NB4 (cell line): Measurements from ENCODE around the gene ZBTB7B.

ENCODE experiments used
- DNase-seq: peaks from one replicate; pipeline ENCODE4 v3.0.0; 2010; ENCODE audit warnings: low read depth
- H3K4me3 ChIP-seq: one replicate; pipeline ENCODE4 v1.5.1; 2011; ENCODE audit warnings: mild to moderate bottlenecking, low read depth, low read length, moderate library complexity
- MAX ChIP-seq: IDR thresholded peaks from 2 replicates; pipeline ENCODE4 v1.6.1; 2011; ENCODE audit warnings: low read depth, low read length
- MYC ChIP-seq: IDR thresholded peaks from 2 replicates; pipeline ENCODE4 v1.6.1; 2011; ENCODE audit warnings: low read depth, low read length
- POLR2A ChIP-seq: IDR thresholded peaks from 2 replicates; pipeline ENCODE4 v1.6.1; 2011; ENCODE audit warnings: mild to moderate bottlenecking; ENCODE audit not compliant: insufficient read length; ENCODE audit errors: extremely low read depth
- TF ChIP-seq, protein P1 (sequence below): IDR thresholded peaks from one replicate; pipeline ENCODE4 v1.5.1; 2012; ENCODE audit warnings: low read depth, low read length

Gene ZBTB7B

GRCh38 chr1:155063550-155064110, 61.0 kb downstream of the ZBTB7B start, which contains the start of gene EFNA4:
Gene EFNA4, plus strand, starts transcription at chr1:155063740. Its CDS starts 84 bp downstream, at chr1:155063824.
- TF ChIP-seq, protein P1, sequence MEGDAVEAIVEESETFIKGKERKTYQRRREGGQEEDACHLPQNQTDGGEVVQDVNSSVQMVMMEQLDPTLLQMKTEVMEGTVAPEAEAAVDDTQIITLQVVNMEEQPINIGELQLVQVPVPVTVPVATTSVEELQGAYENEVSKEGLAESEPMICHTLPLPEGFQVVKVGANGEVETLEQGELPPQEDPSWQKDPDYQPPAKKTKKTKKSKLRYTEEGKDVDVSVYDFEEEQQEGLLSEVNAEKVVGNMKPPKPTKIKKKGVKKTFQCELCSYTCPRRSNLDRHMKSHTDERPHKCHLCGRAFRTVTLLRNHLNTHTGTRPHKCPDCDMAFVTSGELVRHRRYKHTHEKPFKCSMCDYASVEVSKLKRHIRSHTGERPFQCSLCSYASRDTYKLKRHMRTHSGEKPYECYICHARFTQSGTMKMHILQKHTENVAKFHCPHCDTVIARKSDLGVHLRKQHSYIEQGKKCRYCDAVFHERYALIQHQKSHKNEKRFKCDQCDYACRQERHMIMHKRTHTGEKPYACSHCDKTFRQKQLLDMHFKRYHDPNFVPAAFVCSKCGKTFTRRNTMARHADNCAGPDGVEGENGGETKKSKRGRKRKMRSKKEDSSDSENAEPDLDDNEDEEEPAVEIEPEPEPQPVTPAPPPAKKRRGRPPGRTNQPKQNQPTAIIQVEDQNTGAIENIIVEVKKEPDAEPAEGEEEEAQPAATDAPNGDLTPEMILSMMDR, result no peak
- no peak for TF ChIP-seq MYC
- TF ChIP-seq POLR2A, result peak; percentile 55
- no peak for TF ChIP-seq MAX
- H3K4me3 ChIP-seq, result peak within 1 kb of the TSS; percentile 52
- DNase-seq, result peak; percentile 91

- peak overlapping the region; percentile 25 for H3K4me3 ChIP-seq
- DNase-seq, result peak; percentile 39
- TF ChIP-seq MAX (0 out of 2 replicates have a peak, but pooled peaks have one; percentile 3), MYC (no peak)
- TF ChIP-seq, protein P1, result no peak
These were observed 61.7 kb downstream of the ZBTB7B start for GRCh38 chr1:155064111-155064831.

GRCh38 chr1:155064832-155065429, 62.3 kb downstream of the ZBTB7B start:
- TF ChIP-seq POLR2A (no peak), MYC (no peak), MAX (no peak)
- TF ChIP-seq, protein P1, result no peak
- no peak overlapping the region for H3K4me3 ChIP-seq
- DNase-seq, result no peak

GRCh38 chr1:155066777-155067176, 64.2 kb downstream of the ZBTB7B start:
- no peak for DNase-seq
- TF ChIP-seq MAX (no peak), MYC (no peak), POLR2A (no peak)
- TF ChIP-seq, protein P1, result no peak
- H3K4me3 ChIP-seq, result no peak overlapping the region
